PFSK-1 (cell line): ENCODE data around the gene TFDP2.

Source experiments
- FOXP2 ChIP-seq: optimal IDR thresholded peaks from 2 replicates; pipeline ENCODE3; 2011; ENCODE audit warnings: borderline replicate concordance, control low read depth, inconsistent platforms; ENCODE audit not compliant: insufficient read depth; ENCODE audit errors: extremely low read length, extremely low read depth
- POLR2AphosphoS5 ChIP-seq: IDR thresholded peaks from 2 replicates; pipeline ENCODE4 v1.6.1; 2012; ENCODE audit warnings: low read depth, mild to moderate bottlenecking, control low read depth, low read length, moderate library complexity
- REST ChIP-seq, 2 experiments: IDR thresholded peaks; 2 replicates each; pipeline versions ENCODE4 v1.6.1 to v1.8.0; 2011 to 2012; ENCODE audit warnings: low read depth in 2 of 2, low read length in 2 of 2, control low read depth in 1 of 2, inconsistent platforms in 1 of 2, mild to moderate bottlenecking in 1 of 2, moderate library complexity in 1 of 2; ENCODE audit not compliant: insufficient read depth in 1 of 2
- SIN3A ChIP-seq: IDR thresholded peaks from 2 replicates; pipeline ENCODE4 v1.6.1; 2012; ENCODE audit warnings: mild to moderate bottlenecking, low read length, moderate library complexity, borderline replicate concordance; ENCODE audit not compliant: insufficient read depth
- TAF1 ChIP-seq: IDR thresholded peaks from 2 replicates; pipeline ENCODE4 v1.6.1; 2012; ENCODE audit warnings: low read length, control low read depth, borderline replicate concordance; ENCODE audit not compliant: insufficient read depth

Gene TFDP2

GRCh38 chr3:142106548-142106947 is 42.8 kb downstream of the TFDP2 start:
- no peak for TF ChIP-seq SIN3A
- TF ChIP-seq TAF1 = no peak
- no peak for TF ChIP-seq FOXP2
- no peak for TF ChIP-seq POLR2AphosphoS5
- TF ChIP-seq REST (IDR thresholded peaks at IDR 0.05; ENCODE audit: insufficient read depth in 1 of 2, low read depth in 2 of 2, low read length in 2 of 2) = no peak

- TF ChIP-seq TAF1 = no peak
- no peak for TF ChIP-seq FOXP2
- TF ChIP-seq SIN3A = no peak
- no peak for TF ChIP-seq REST (IDR thresholded peaks at IDR 0.05; ENCODE audit: insufficient read depth in 1 of 2, low read depth in 2 of 2, low read length in 2 of 2)
- no peak for TF ChIP-seq POLR2AphosphoS5
These were observed 43.4 kb downstream of the TFDP2 start for GRCh38 chr3:142105991-142106390.

GRCh38 chr3:142104763-142105162 is 44.6 kb downstream of the TFDP2 start:
- no peak for TF ChIP-seq POLR2AphosphoS5
- no peak for TF ChIP-seq REST (IDR thresholded peaks at IDR 0.05; ENCODE audit: insufficient read depth in 1 of 2, low read depth in 2 of 2, low read length in 2 of 2)
- TF ChIP-seq FOXP2 = no peak
- TF ChIP-seq TAF1 = no peak
- TF ChIP-seq SIN3A = no peak

- no peak for TF ChIP-seq POLR2AphosphoS5
- no peak for TF ChIP-seq REST (IDR thresholded peaks at IDR 0.05; ENCODE audit: insufficient read depth in 1 of 2, low read depth in 2 of 2, low read length in 2 of 2)
- no peak for TF ChIP-seq FOXP2
- TF ChIP-seq SIN3A = no peak
- no peak for TF ChIP-seq TAF1
These were observed 50.4 kb downstream of the TFDP2 start for GRCh38 chr3:142098964-142099363.

- TF ChIP-seq POLR2AphosphoS5 (no peak), FOXP2 (no peak), REST (IDR thresholded peaks at IDR 0.05; ENCODE audit: insufficient read depth in 1 of 2, low read depth in 2 of 2, low read length in 2 of 2) (no peak), SIN3A (no peak), TAF1 (no peak)
These were observed 52.1 kb downstream of the TFDP2 start for GRCh38 chr3:142097099-142097843.
